BJ (cell line): ENCODE results near the gene FAM221A. TPM values are rescaled to one million over a fixed set of nuclear protein-coding genes. Genes with fewer than 3 reads are reported as not detected.

Experiments used
- CTCF ChIA-PET: fragments of 350-600 bp; formaldehyde crosslinking; extraction: SDS; loops from one replicate; lab custom pipeline; 2021; ENCODE audit warnings: antibody characterized with exemption, inconsistent platforms; lab: Yijun Ruan, JAX
- POLR2A ChIA-PET: fragments of 300-600 bp; sonication (Branson Sonifier 250); formaldehyde crosslinking; extraction: SDS; loops from one replicate; lab custom pipeline; 2021; ENCODE audit warnings: antibody characterized with exemption; lab: Charles Lee
- DNase-seq: peaks from one replicate; pipeline ENCODE4 v3.0.0-alpha.2; 2011; ENCODE audit warnings: low read depth
- H3K27me3 ChIP-seq: 2 replicates; pipeline ENCODE4 v1.6.0; 2011; ENCODE audit warnings: low read length; ENCODE audit not compliant: control insufficient read depth, insufficient read depth
- H3K36me3 ChIP-seq: 2 replicates; pipeline ENCODE4 v1.5.1; 2011; ENCODE audit warnings: low read length; ENCODE audit not compliant: control insufficient read depth, insufficient read depth
- H3K4me3 ChIP-seq: 2 replicates; pipeline ENCODE4 v1.5.1; 2011; ENCODE audit warnings: low read depth, mild to moderate bottlenecking, control low read depth, low read length
- CTCF ChIP-seq: IDR thresholded peaks from 2 replicates; pipeline ENCODE4 v1.5.1; 2011; ENCODE audit warnings: low read depth, mild to moderate bottlenecking, control low read depth, inconsistent platforms, low read length, moderate library complexity; ENCODE audit not compliant: insufficient read depth
- polyA plus RNA-seq: library from polyadenylated mRNA; depleted of rRNA; stranded (reverse); fragments of >200 nt; gene quantifications from 2 replicates; pipeline ENCODE4 v1.2.3, GENCODE V29; 2011

Gene FAM221A
- polyA plus RNA-seq, 1 experiment = 1.1 TPM

- ChIA-PET POLR2A (interaction anchor here (0.7 kb wide), 1 partner anchor 11 kb away, joined by 20 read pairs; no protein-coding TSS in a partner anchor), CTCF (interaction anchor here (0.6 to 2.8 kb wide), 7 partner anchors 14 to 1113 kb away, joined by 3 to 17 read pairs (median 3); no protein-coding TSS in a partner anchor)
- Histone ChIP-seq H3K4me3 (no peak overlapping the region), H3K27me3 (no peaks in the 10 kb centered on the region; the same call in 1 of the 2 replicates), H3K36me3 (no peaks in the 10 kb centered on the region)
- DNase-seq = no peak
- TF ChIP-seq CTCF = no peak
Measured at GRCh38 chr7:23698822-23699221, 18.8 kb downstream of the FAM221A start.

- POLR2A ChIA-PET = no interaction called here
- no peak for DNase-seq
- no peak for TF ChIP-seq CTCF
- H3K36me3 ChIP-seq = no peaks in the 10 kb centered on the region
- no peaks in the 10 kb centered on the region; the same call in 1 of the 2 replicates for H3K27me3 ChIP-seq
- H3K4me3 ChIP-seq = no peak overlapping the region
- CTCF ChIA-PET = interaction anchor here (1.0 to 1.5 kb wide), 2 partner anchors 11 to 21 kb away, joined by 3 to 5 read pairs; no protein-coding TSS in a partner anchor
Measured at GRCh38 chr7:23700046-23700445, 20.0 kb downstream of the FAM221A start.

GRCh38 chr7:23709081-23709750 lies 29.2 kb downstream of the FAM221A start:
- no peaks in the 10 kb centered on the region for H3K36me3 ChIP-seq
- DNase-seq = no peak
- ChIA-PET CTCF (interaction anchor here (0.9 to 9.9 kb wide), 5 partner anchors 12 to 436 kb away, joined by 3 to 130 read pairs (median 21); partner anchors contain the start of gene FAM221A), POLR2A (interaction anchor here (0.6 kb wide), 1 partner anchor 109 kb away, joined by 13 read pairs; no protein-coding TSS in a partner anchor)
- H3K27me3 ChIP-seq = no peaks in the 10 kb centered on the region
- no peak for TF ChIP-seq CTCF
- H3K4me3 ChIP-seq = no peak overlapping the region

- no peak for DNase-seq
- H3K4me3 ChIP-seq = no peak within 1 kb of the TSS
- no peaks in the 10 kb centered on the region for H3K36me3 ChIP-seq
- TF ChIP-seq CTCF = no peak
- H3K27me3 ChIP-seq = no peaks in the 10 kb centered on the region
- ChIA-PET POLR2A (interaction anchor here (0.6 kb wide), 1 partner anchor 109 kb away, joined by 13 read pairs; no protein-coding TSS in a partner anchor), CTCF (interaction anchor here (0.9 to 9.9 kb wide), 6 partner anchors 13 to 437 kb away, joined by 3 to 130 read pairs (median 12); partner anchors contain the start of gene FAM221A)
Measured at GRCh38 chr7:23710000-23710399, 30.0 kb downstream of the FAM221A start, which contains the start of gene STK31. Gene STK31, plus strand, starts transcription at chr7:23710219. Its CDS starts 67 bp downstream, at chr7:23710286.
